ENCODE measurements around the gene ARGLU1. TPM values are rescaled to one million over a fixed set of nuclear protein-coding genes. Genes with fewer than 3 reads are reported as not detected.

The ARGLU1 gene
- total and polyA plus RNA-seq, 9 of the 15 experiments (the other 6 are each of a cell fraction or from before 2014, with no cell fraction given): 19.3 to 99.9 (median 49.3) TPM

- H3K4me3 ChIP-seq: no peak overlapping the region
- H3K27ac ChIP-seq (ENCODE audit: extremely low read depth, low read depth, low read length): no peak overlapping the region
- H3K9me1 ChIP-seq (ENCODE audit: control insufficient read depth, insufficient read depth, low read length): no peaks in the 10 kb centered on the region
- WGBS (ENCODE audit: insufficient coverage, low coverage, missing lambda C conversion rate): 0% methylated on average over 4 of the region's 4 CpGs
- intact Hi-C loops (cut with micrococcal nuclease): no loop called here
- in situ Hi-C loops (cut with MboI): no loop called here
- no peaks in the 10 kb centered on the region for H3K4me1 ChIP-seq (replicated peaks in 1 of 2; ENCODE audit: control insufficient read depth in 2 of 2, insufficient read depth in 2 of 2, low read length in 2 of 2)
- no peak overlapping the region for H3K4me2 ChIP-seq (ENCODE audit: insufficient read depth, low read length)
- no peak for DNase-seq (ENCODE audit: extremely low read depth in 1 of 4, low spot score in 3 of 4)
- no TSS peak for BruUV-seq (replicated peaks)
- no peaks in the 10 kb centered on the region for H3K9me3 ChIP-seq (replicated peaks; ENCODE audit: control insufficient read depth, insufficient read depth, low read depth, low read length)
- POLR2A ChIA-PET: no interaction called here
- no peaks in the 10 kb centered on the region for H3K36me3 ChIP-seq (ENCODE audit: control insufficient read depth, insufficient read depth, low read length)
- no peaks in the 10 kb centered on the region for H3K27me3 ChIP-seq (ENCODE audit: control insufficient read depth in 2 of 2, insufficient read depth in 2 of 2, low read length in 2 of 2)
- H4K20me1 ChIP-seq (replicated peaks; ENCODE audit: control insufficient read depth, insufficient read depth, low read length): no peaks in the 10 kb centered on the region
- FAIRE-seq: no peak
- CTCF ChIA-PET (ENCODE audit: low intra/inter-chr PET ratio): no interaction called here
- no peak for ATAC-seq
- H3K9ac ChIP-seq (ENCODE audit: insufficient read depth in 1 of 2, low read depth in 2 of 2, low read length in 2 of 2): no peak overlapping the region
- H3K79me2 ChIP-seq (ENCODE audit: control insufficient read depth, insufficient read depth, low read length): no peaks in the 10 kb centered on the region
- H2AFZ ChIP-seq (ENCODE audit: low read depth, low read length): no peak overlapping the region
- TF ChIP-seq, protein P1, sequence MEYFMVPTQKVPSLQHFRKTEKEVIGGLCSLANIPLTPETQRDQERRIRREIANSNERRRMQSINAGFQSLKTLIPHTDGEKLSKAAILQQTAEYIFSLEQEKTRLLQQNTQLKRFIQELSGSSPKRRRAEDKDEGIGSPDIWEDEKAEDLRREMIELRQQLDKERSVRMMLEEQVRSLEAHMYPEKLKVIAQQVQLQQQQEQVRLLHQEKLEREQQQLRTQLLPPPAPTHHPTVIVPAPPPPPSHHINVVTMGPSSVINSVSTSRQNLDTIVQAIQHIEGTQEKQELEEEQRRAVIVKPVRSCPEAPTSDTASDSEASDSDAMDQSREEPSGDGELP (CRISPR knock-in tag; IDR thresholded peaks at IDR 0.05; ENCODE audit: borderline replicate concordance): no peak
- TF ChIP-seq E2F3 (CRISPR knock-in tag; IDR thresholded peaks at IDR 0.05) (no peak), SNIP1 (IDR thresholded peaks at IDR 0.05; ENCODE audit: low read depth) (no peak), POLR2AphosphoS2 (IDR thresholded peaks at IDR 0.05; ENCODE audit: low read length) (no peak), POU5F1 (IDR thresholded peaks at IDR 0.05; ENCODE audit: borderline replicate concordance, low read depth, low read length, partially characterized antibody) (no peak), PCBP2 (IDR thresholded peaks at IDR 0.05; ENCODE audit: low read depth, low read length, poor library complexity, severe bottlenecking) (no peak), TOE1 (IDR thresholded peaks at IDR 0.05; ENCODE audit: borderline replicate concordance) (no peak), TOE1 (CRISPR knock-in tag; IDR thresholded peaks at IDR 0.05; ENCODE audit: borderline replicate concordance, low read depth) (no peak), SOX6 (IDR thresholded peaks at IDR 0.05) (no peak)
- TF ChIP-seq, protein P2, sequence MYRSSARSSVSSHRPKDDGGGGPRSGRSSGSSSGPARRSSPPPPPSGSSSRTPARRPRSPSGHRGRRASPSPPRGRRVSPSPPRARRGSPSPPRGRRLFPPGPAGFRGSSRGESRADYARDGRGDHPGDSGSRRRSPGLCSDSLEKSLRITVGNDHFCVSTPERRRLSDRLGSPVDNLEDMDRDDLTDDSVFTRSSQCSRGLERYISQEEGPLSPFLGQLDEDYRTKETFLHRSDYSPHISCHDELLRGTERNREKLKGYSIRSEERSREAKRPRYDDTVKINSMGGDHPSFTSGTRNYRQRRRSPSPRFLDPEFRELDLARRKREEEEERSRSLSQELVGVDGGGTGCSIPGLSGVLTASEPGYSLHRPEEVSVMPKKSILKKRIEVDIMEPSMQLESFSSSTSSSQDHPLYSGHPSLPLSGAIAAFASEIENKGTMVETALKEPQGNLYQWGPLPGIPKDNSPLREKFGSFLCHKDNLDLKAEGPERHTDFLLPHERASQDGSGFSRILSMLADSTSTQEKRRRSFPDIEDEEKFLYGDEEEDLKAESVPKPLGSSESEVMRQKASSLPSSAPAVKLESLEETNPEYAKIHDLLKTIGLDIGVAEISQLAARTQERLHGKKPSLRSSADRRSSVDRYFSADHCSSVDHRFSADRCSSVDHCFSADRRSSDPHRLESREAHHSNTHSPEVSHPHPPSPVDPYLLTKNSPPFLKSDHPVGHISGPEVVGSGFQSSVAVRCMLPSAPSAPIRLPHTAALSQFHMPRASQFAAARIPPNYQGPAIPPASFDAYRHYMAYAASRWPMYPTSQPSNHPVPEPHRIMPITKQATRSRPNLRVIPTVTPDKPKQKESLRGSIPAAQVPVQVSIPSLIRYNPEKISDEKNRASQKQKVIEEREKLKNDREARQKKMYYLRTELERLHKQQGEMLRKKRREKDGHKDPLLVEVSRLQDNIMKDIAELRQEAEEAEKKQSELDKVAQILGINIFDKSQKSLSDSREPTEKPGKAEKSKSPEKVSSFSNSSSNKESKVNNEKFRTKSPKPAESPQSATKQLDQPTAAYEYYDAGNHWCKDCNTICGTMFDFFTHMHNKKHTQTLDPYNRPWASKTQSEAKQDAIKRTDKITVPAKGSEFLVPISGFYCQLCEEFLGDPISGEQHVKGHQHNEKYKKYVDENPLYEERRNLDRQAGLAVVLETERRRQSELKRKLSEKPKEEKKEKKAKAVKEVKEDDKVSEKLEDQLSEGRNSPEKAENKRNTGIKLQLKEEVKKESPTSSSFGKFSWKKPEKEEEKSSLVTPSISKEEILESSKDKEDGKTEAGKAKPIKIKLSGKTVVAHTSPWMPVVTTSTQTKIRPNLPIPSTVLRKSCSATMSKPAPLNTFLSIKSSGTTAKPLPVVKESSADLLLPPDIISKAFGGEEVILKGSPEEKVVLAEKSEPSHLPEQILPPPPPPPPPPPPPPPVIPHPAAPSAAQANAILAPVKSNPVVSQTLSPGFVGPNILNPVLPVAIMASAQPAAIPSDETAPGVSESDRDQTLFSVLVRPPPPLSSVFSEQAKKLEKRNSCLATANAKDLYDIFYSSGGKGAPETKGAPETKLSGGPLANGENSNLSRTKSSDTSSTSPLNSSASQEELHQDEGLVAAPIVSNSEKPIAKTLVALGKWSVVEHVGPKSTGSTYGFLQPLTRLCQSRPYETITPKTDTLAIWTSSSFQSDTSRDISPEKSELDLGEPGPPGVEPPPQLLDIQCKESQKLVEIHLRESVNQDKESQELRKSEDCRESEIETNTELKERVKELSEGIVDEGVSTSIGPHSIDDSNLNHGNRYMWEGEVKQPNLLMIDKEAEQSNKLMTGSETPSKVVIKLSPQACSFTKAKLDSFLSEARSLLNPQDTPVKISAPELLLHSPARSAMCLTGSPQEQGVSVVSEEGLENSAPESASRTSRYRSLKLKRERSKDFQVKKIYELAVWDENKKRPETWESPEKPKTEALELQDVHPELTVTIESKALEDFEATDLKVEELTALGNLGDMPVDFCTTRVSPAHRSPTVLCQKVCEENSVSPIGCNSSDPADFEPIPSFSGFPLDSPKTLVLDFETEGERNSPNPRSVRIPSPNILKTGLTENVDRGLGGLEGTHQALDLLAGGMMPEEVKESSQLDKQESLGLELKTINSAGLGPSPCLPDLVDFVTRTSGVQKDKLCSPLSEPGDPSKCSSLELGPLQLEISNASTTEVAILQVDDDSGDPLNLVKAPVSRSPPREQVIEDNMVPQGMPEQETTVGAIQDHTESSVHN (IDR thresholded peaks at IDR 0.05; ENCODE audit: borderline replicate concordance in 1 of 2, low read depth in 1 of 2): no peak
- TF ChIP-seq, protein P3, sequence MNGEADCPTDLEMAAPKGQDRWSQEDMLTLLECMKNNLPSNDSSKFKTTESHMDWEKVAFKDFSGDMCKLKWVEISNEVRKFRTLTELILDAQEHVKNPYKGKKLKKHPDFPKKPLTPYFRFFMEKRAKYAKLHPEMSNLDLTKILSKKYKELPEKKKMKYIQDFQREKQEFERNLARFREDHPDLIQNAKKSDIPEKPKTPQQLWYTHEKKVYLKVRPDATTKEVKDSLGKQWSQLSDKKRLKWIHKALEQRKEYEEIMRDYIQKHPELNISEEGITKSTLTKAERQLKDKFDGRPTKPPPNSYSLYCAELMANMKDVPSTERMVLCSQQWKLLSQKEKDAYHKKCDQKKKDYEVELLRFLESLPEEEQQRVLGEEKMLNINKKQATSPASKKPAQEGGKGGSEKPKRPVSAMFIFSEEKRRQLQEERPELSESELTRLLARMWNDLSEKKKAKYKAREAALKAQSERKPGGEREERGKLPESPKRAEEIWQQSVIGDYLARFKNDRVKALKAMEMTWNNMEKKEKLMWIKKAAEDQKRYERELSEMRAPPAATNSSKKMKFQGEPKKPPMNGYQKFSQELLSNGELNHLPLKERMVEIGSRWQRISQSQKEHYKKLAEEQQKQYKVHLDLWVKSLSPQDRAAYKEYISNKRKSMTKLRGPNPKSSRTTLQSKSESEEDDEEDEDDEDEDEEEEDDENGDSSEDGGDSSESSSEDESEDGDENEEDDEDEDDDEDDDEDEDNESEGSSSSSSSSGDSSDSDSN (IDR thresholded peaks at IDR 0.05; ENCODE audit: borderline replicate concordance in 1 of 2, low read depth in 2 of 2, low read length in 2 of 2): no peak
Observed at GRCh38 chr13:106588367-106588766, 20.4 kb upstream of the ARGLU1 start.
